ENCODE data around the gene DHRS7. TPM values are rescaled to one million over a fixed set of nuclear protein-coding genes. Genes with fewer than 3 reads are reported as not detected.

Gene DHRS7
- total RNA-seq, 2 donors from 2014 or later, result 37.7 to 42.8 TPM

DNA sequence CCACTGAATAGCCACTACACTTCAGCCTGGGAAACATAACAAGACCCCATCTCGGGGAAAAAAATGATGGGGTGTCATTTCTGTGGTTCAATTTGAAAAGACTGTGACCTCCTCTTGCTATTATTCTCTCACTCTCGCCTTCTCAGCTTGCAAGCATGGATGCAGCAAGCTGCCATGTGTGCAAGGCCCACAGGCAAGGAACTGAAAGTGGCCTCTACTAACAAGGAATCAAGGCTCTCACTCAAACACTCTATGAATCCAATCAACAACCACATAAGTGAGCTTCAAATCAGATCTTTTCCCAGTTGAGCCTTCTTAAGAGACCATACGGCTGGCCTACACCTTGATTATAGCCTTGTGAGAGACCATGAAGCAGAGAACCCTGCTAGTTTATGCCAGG, 17.9 kb upstream of the DHRS7 start:
- Histone ChIP-seq H3K4me1 (ENCODE audit: control insufficient read depth, insufficient read depth, low read length) (no peaks in the 10 kb centered on the region), H3K27me3 (ENCODE audit: control insufficient read depth, insufficient read depth, low read length, poor library complexity, severe bottlenecking) (no peaks in the 10 kb centered on the region), H3K9me3 (ENCODE audit: control insufficient read depth, low read length) (peaks cover 5% of the 10 kb centered on the region), H3K4me3 (ENCODE audit: low read length) (no peak overlapping the region), H3K27ac (ENCODE audit: low read depth, low read length) (no peak overlapping the region), H3K36me3 (ENCODE audit: control insufficient read depth, insufficient read depth, low read length) (no peaks in the 10 kb centered on the region), H3K9ac (ENCODE audit: extremely low read depth, low read length, poor library complexity, severe bottlenecking) (no peak overlapping the region)
- WGBS, 2 experiments (ENCODE audit: insufficient coverage in 1 of 2, insufficient read length in 1 of 2), result 87 to 88% methylated on average over 1 to 3 of the region's 3 CpGs
- Mint-ChIP-seq H3K36me3 (ENCODE audit: low read depth) (no peaks in the 10 kb centered on the region), H3K27ac (no peak overlapping the region), H3K4me3 (no peak overlapping the region), H3K4me1 (no peaks in the 10 kb centered on the region), H3K9me3 (peaks cover 1% of the 10 kb centered on the region), H3K27me3 (ENCODE audit: insufficient read depth) (no peaks in the 10 kb centered on the region)
- DNase-seq, result no peak
- TF ChIP-seq CTCF (conservative IDR thresholded peaks at IDR 0.05), result no peak

DNA sequence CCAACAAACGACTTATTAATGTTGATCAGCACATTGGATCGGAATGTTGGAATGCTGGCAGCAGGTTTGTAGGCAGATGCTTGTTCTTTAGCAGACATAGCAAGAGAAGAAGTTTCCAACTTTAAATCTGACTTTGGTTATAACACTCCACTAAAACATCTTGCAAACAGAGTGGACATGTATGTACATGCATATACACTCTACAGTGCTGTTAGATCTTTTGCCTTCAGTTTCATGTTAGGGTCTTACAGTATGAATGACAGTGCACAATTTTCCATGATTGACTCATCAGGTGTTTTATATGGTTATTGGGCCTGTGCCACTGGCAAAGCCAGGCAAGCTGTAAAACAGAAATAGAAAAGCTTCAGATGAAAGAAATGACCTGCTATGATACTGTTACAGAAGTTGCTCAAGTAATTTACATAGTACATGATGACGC, 14.3 kb upstream of the DHRS7 start:
- no peaks in the 10 kb centered on the region for H3K4me1 Mint-ChIP-seq
- H3K27me3 Mint-ChIP-seq (ENCODE audit: insufficient read depth), result no peaks in the 10 kb centered on the region
- no peak for DNase-seq
- no peaks in the 10 kb centered on the region for H3K4me1 ChIP-seq (ENCODE audit: control insufficient read depth, insufficient read depth, low read length)
- 96 to 98% methylated on average over 3 of the region's 3 CpGs for WGBS, 2 experiments (ENCODE audit: insufficient coverage in 1 of 2, insufficient read length in 1 of 2)
- H3K27ac Mint-ChIP-seq, result no peak overlapping the region
- no peak overlapping the region for H3K9ac ChIP-seq (ENCODE audit: extremely low read depth, low read length, poor library complexity, severe bottlenecking)
- no peak overlapping the region for H3K27ac ChIP-seq (ENCODE audit: low read depth, low read length)
- no peak for TF ChIP-seq CTCF (conservative IDR thresholded peaks at IDR 0.05)
- peaks cover 7% of the 10 kb centered on the region for H3K9me3 ChIP-seq (ENCODE audit: control insufficient read depth, low read length)
- H3K27me3 ChIP-seq (ENCODE audit: control insufficient read depth, insufficient read depth, low read length, poor library complexity, severe bottlenecking), result no peaks in the 10 kb centered on the region
- H3K36me3 ChIP-seq (ENCODE audit: control insufficient read depth, insufficient read depth, low read length), result no peaks in the 10 kb centered on the region
- peaks cover 3% of the 10 kb centered on the region for H3K9me3 Mint-ChIP-seq
- no peaks in the 10 kb centered on the region for H3K36me3 Mint-ChIP-seq (ENCODE audit: low read depth)
- no peak overlapping the region for H3K4me3 ChIP-seq (ENCODE audit: low read length)
- no peak overlapping the region for H3K4me3 Mint-ChIP-seq

DNA sequence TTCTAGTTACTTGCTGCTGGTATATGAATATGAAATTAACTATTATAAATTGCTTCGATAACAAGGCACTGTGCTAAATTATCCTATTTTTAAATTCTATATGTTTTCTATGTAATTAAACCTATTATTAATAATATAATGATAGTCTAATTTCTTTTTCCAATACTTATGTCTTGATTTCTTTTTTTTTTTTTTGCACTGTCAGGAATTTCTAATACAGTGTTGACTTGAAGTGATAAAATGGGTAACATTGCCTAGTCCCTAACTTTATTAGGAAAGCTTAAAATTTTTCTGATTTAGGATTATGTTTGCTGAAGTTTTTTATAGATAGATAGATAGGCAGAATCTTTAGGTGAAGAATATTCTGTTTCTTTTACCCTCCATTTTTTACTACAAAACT, 13.6 kb upstream of the DHRS7 start:
- H3K27me3 Mint-ChIP-seq (ENCODE audit: insufficient read depth), result no peaks in the 10 kb centered on the region
- DNase-seq, result no peak
- no peak overlapping the region for H3K4me3 Mint-ChIP-seq
- Histone ChIP-seq H3K4me3 (ENCODE audit: low read length) (no peak overlapping the region), H3K36me3 (ENCODE audit: control insufficient read depth, insufficient read depth, low read length) (no peaks in the 10 kb centered on the region), H3K27ac (ENCODE audit: low read depth, low read length) (no peak overlapping the region), H3K4me1 (ENCODE audit: control insufficient read depth, insufficient read depth, low read length) (no peaks in the 10 kb centered on the region), H3K9ac (ENCODE audit: extremely low read depth, low read length, poor library complexity, severe bottlenecking) (no peak overlapping the region), H3K9me3 (ENCODE audit: control insufficient read depth, low read length) (peaks cover 7% of the 10 kb centered on the region), H3K27me3 (ENCODE audit: control insufficient read depth, insufficient read depth, low read length, poor library complexity, severe bottlenecking) (no peaks in the 10 kb centered on the region)
- H3K36me3 Mint-ChIP-seq (ENCODE audit: low read depth), result no peaks in the 10 kb centered on the region
- H3K9me3 Mint-ChIP-seq, result peaks cover 3% of the 10 kb centered on the region
- no peak for TF ChIP-seq CTCF (conservative IDR thresholded peaks at IDR 0.05)
- no peak overlapping the region for H3K27ac Mint-ChIP-seq
- H3K4me1 Mint-ChIP-seq, result no peaks in the 10 kb centered on the region
- no CpG with 5 or more reads among the region's 1 CpG for WGBS, 2 experiments (ENCODE audit: insufficient coverage in 1 of 2, insufficient read length in 1 of 2)

Measured in endodermal cell (in vitro differentiated cells).